HEK293 (cell line): ENCODE data around the gene NCOR2.

ENCODE experiments used
- GLIS2 ChIP-seq: fragments of 450-650 bp; formaldehyde crosslinking; IDR thresholded peaks from 2 replicates; pipeline ENCODE4 v1.5.1; 2016; ENCODE audit warnings: missing biosample characterization, missing genetic modification characterization
- KLF1 ChIP-seq: fragments of 450-650 bp; formaldehyde crosslinking; IDR thresholded peaks from 2 replicates; pipeline ENCODE4 v1.5.1; 2016; ENCODE audit warnings: missing biosample characterization, missing genetic modification characterization
- REST ChIP-seq: fragments of 450-650 bp; formaldehyde crosslinking; IDR thresholded peaks from 2 replicates; pipeline ENCODE4 v1.5.1; 2016; ENCODE audit warnings: missing biosample characterization, missing genetic modification characterization
- ZNF302 ChIP-seq: fragments of 450-650 bp; formaldehyde crosslinking; IDR thresholded peaks from 2 replicates; pipeline ENCODE4 v1.5.1; 2016; ENCODE audit warnings: missing biosample characterization, missing genetic modification characterization, low read depth
- ZNF837 ChIP-seq: fragments of 450-650 bp; formaldehyde crosslinking; IDR thresholded peaks from 2 replicates; pipeline ENCODE4 v1.5.1; 2016; ENCODE audit warnings: missing biosample characterization, missing genetic modification characterization
- ZSCAN18 ChIP-seq: fragments of 450-650 bp; formaldehyde crosslinking; IDR thresholded peaks from 2 replicates; pipeline ENCODE4 v1.5.1; 2016; ENCODE audit warnings: missing biosample characterization, missing genetic modification characterization
- TF ChIP-seq, protein P1 (sequence below): fragments of 450-650 bp; formaldehyde crosslinking; IDR thresholded peaks from 2 replicates; pipeline ENCODE4 v1.5.1; 2016; ENCODE audit warnings: missing biosample characterization, missing genetic modification characterization

DNA sequence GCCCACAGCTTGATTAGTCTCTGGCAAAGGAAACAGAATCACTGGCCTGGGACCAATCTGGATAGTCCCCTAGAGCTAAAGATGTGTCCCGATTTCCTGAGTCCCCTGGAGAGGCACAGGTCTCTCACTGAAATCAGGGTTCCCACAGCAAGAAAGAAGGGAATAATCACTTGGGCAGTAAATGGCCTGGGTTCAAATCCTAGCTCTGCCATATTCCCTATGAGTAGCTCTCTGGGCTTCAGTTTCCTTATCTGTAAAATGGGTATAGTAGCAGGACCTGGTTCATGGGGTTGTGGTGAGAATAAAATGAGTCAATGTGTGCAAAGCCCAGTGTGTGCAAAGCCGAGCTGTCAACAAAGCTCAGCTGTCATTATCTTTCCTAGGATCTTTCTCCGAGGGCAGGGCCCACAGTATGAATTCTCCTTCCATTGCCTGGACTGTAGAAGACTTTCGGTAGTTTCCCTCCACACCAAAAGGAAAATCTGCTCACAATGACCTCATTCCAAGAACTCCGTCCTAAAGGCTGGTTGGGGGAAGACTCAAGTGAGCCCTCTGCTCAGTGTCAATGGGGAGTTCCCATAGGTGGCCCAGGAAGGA is 12.6 kb upstream of the NCOR2 start:
- TF ChIP-seq ZNF837 (tag by site-specific recombination) (no peak), ZNF302 (tag by site-specific recombination) (no peak), ZSCAN18 (tag by site-specific recombination) (no peak), KLF1 (tag by site-specific recombination) (no peak), GLIS2 (no peak), REST (tag by site-specific recombination) (no peak)
- TF ChIP-seq, protein P1, sequence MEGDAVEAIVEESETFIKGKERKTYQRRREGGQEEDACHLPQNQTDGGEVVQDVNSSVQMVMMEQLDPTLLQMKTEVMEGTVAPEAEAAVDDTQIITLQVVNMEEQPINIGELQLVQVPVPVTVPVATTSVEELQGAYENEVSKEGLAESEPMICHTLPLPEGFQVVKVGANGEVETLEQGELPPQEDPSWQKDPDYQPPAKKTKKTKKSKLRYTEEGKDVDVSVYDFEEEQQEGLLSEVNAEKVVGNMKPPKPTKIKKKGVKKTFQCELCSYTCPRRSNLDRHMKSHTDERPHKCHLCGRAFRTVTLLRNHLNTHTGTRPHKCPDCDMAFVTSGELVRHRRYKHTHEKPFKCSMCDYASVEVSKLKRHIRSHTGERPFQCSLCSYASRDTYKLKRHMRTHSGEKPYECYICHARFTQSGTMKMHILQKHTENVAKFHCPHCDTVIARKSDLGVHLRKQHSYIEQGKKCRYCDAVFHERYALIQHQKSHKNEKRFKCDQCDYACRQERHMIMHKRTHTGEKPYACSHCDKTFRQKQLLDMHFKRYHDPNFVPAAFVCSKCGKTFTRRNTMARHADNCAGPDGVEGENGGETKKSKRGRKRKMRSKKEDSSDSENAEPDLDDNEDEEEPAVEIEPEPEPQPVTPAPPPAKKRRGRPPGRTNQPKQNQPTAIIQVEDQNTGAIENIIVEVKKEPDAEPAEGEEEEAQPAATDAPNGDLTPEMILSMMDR (tag by site-specific recombination): no peak
